ENCODE measurements around the gene GAGE10.
A peak's percentile ranks its signal among the peaks of the same experiment; 100 is the strongest.
"Not testable (repeated sequence)": the region's sequence is repeated elsewhere in the genome, so short reads cannot be mapped to it uniquely, and the experiment has no call there.

The GAGE10 gene

GRCh38 chrX:49276671-49277534 is 26.5 kb upstream of the GAGE10 start:
- no peak for DNase-seq

- no peak for DNase-seq
Observed at GRCh38 chrX:49277535-49277830, 26.0 kb upstream of the GAGE10 start.

DNA sequence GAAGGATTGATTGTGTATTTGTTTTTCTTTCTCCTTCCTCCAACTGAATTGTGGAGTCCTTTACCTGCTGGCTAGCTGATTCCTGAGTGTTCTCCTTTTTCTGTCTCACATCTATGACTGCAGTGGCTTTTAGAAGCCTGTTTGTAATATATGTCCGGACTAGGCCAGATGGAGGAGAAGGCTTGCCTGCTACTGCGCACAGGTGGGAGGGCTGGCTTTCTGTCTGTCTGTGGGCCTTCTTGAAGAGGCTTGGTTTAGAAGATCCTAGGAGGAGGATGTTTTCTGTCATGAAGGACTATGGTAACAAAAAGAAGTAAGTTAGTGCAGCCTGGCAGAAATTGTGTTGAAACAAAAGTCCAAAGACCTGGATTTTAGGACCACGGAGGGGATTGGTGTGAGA is 25.4 kb upstream of the GAGE10 start:
- no peak for DNase-seq

GRCh38 chrX:49282647-49283011 is 20.8 kb upstream of the GAGE10 start:
- DNase-seq, result peak in 1 of 2 experiments; percentile 9

- DNase-seq, result no peak
Observed at GRCh38 chrX:49284212-49284611, 19.2 kb upstream of the GAGE10 start.

GRCh38 chrX:49286136-49286535 is 17.3 kb upstream of the GAGE10 start:
- DNase-seq, result no peak

GRCh38 chrX:49286581-49286980 is 16.9 kb upstream of the GAGE10 start:
- DNase-seq, result no peak

GRCh38 chrX:49287665-49288064 is 15.8 kb upstream of the GAGE10 start:
- no peak for DNase-seq

DNA sequence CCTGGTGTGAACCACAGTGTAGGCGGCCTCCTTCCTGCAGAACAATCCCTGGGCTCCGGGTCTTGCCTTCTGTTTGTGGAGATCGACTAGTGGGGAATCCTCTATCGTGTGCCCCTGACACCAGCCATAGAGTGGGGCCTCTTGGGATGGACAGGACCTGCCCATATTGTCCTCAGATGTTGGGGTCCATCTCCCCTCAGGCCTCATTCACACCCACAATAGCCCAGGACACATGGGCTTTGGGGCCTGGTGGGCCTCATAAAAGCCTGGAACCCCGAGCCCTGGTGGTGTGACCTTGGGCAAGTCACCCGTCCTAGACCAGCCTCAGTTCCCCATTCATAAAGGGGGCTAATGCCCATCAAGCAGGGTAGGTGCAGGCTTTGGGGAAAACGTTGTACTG is 13.2 kb upstream of the GAGE10 start:
- no peak for DNase-seq

- peak; percentile 29 to 56 for DNase-seq
Observed at GRCh38 chrX:49291615-49292337, 11.7 kb upstream of the GAGE10 start.

DNA sequence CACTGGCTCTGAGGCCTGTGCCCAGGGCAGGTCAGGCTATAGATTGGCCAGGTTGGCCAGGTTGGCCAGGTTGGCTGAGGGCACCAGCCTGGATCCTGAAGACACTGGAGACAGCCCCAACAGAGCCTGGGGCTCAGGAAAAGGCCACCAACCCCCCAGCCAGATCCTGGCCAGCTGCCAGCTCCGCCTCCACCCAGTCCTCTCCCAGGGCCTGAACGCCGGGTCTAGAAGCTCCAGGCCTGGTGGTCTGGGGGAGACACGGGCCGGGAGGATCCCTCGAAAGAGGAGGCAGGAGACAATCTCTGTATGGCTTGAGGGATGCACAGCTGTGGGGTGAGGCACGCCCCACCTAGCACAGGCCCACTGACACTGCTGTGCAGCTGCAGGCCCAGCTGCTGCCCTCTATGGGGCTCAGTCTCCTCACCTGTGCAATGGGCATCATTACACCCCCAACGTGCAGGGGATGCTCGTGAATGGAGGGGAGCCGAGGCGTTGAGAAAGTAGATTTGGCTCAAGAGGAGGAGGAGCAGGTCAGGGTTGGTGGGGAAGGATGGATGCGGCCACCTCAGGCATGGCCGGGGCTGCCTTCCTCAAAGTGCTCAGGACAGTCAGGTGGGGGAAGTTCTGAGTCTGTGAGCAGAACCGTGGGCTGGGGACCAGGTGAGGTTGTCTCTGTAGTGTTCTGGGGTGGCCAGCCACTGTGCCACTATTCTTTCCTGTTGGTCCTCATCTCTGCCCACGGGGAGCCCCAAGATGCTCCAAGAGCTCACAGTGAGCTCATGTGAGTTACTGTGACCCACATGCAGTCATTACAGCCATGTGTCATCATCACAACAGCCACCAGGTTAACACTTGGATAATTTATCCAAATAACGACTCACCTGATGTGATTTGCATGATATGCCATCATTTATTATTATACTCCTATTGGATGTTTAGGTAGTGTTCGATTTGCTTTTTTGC is 10.8 kb upstream of the GAGE10 start:
- DNase-seq, result no peak

DNA sequence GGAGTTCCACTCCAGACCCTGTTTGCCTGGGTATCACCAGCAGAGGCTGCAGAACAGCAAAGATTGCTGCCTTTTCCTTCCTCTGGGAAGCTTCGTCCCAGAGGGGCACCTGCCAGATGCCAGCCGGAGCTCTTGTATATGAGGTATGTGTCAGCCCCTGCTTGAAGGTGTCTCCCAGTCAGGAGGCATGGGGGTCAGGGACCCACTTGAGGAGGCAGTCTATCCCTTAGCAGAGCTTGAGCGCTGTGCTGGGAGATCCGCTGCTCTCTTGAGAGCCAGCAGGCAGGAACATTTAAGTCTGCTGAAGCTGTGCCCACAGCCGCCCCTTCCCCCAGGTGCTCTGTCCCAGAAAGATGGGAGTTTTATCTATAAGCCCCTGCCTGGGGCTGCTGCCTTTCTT is 4.2 kb upstream of the GAGE10 start:
- not testable (repeated sequence) for DNase-seq

DNA sequence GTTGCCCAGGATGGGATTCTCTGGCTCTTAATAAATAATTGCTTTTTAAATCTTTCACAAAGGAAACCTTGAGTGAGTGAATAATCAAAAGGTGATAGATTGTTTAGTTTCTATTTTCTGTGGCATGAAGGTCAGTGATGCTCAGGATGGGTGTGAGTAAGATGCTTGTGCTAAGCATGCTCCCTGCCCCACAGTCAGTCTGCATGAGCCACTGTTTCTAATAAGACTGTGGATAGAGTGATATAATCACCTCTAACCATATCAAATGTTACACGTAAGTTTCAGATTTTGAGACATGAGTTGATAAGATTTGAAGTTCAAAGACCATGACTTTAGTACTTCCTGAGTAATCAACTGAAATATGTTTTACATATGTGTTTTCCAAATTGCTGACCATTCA is 2.7 kb upstream of the GAGE10 start:
- no peak for DNase-seq

- not testable (repeated sequence) for DNase-seq
Observed at GRCh38 chrX:49307775-49308174, 4.3 kb downstream of the GAGE10 start.

GRCh38 chrX:49308604-49309269 is 5.3 kb downstream of the GAGE10 start:
- no peak for DNase-seq

- DNase-seq, result no peak
Observed at GRCh38 chrX:49309401-49309981, 6.0 kb downstream of the GAGE10 start.

- DNase-seq, result no peak
Observed at GRCh38 chrX:49310371-49310770, 6.9 kb downstream of the GAGE10 start.

DNA sequence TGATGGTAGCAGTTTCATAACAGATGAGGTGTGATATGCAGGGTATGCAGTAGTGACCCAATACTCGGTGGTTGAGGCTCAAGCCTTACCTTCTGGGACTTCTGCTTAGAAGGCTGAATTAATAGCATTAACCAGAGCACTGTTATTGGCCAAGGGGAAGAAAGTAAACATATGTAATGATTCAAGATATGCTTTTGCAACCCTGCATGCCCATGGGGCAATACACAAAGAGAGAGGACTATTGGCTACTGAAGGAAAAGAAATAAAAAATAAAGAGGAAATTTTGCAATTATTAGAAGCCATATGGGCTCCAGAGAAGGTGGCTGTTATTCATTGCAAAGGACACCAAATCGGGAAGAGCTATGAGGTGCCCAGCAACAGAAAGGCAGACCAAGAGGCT is 8.7 kb downstream of the GAGE10 start:
- no peak for DNase-seq

DNA sequence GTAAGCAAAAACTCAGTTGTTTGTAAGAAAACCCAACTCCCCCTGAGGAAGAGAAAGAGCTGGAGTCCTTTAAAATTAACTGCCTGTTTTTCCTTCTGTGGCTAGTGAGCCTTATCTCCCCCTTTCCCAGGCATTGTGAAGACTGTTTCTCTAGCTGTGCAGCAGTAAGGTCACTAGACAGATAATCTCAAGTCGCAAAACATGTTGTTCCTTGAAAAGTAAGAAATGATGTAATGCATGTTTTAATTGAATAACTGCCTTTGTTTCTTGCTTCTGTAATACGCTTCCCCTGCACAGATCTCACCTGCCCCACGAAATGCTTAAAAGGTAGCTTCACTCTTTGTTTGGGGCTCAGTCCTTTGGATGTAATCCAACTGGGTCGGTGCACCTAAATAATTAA is 12.6 kb downstream of the GAGE10 start:
- DNase-seq, result no peak

DNA sequence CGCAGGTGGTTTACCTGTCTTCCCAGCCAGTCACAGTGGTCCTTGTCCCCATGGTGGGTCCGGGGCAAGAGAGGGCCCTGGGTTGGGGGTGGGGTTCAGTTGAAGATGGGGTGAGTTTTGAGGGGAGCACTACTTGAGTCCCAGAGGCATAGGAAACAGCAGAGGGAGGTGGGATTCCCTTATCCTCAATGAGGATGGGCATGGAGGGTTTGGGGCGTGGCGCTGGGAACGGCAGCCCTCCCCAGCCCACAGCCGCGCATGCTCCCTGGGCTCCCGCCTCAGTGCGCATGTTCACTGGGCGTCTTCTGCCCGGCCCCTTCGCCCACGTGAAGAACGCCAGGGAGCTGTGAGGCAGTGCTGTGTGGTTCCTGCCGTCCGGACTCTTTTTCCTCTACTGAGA is 18.3 kb downstream of the GAGE10 start, which contains the start of gene GAGE12J:
Gene GAGE12J, plus strand, starts transcription at position 301 of the 400 bp plus-strand sequence. CDS start 1,157 bp downstream, outside the sequence.
- not testable (repeated sequence) for DNase-seq

DNA sequence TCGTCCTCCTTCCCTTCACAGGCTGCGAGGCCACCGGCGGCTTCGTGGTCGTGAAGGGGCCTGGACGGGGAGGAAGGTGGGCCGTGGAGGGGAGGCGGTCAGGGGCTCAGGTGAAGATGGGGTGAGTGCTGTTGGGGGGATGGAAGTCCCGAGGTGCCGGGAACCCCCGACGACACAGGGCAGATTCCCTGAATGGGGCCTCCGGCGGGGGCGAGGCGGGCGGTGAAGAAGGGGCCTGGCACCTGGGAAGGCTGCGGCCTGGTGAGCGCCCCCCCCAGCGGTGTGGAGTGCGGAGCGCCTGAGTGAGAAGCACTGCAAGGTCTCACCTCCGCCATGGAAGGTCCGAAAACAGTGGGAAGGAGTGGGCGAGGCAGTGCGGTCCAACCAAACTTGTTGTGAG is 18.8 kb downstream of the GAGE10 start:
- DNase-seq, result not testable (repeated sequence)

GRCh38 chrX:49323735-49324134 is 20.3 kb downstream of the GAGE10 start:
- DNase-seq, result not testable (repeated sequence)

Data from NCI-H446 (cell line).